Measurements from ENCODE around the gene FBXL13.
"Not testable (repeated sequence)": the region's sequence is repeated elsewhere in the genome, so short reads cannot be mapped to it uniquely, and the experiment has no call there.

Gene FBXL13

DNA sequence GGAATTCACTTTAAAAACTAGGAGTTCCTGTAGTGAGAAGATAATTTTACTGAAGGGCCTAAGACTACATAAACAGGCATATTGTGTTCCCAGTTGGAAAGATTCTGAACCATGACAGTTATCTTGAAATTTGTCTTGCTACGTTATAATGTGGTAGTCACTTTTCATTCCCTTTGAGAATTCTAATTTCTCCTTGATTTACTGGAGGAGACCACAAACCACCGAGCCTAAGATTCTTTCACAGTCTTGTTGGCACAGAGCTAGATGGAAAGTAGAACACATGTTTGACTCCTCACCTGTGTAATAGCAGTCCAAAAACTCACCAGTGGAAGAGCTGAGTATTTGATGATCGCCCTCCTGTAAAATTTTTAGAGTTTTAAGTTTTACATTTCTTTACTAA lies 5.2 kb upstream of the FBXL13 start:
- Histone ChIP-seq H3K4me3 (replicated peaks; ENCODE audit: insufficient read depth, low read length) (no peak overlapping the region), H3K27ac (replicated peaks) (no peak overlapping the region), H3K27me3 (ENCODE audit: insufficient read depth, poor library complexity, severe bottlenecking) (no peaks in the 10 kb centered on the region)
- no peak for DNase-seq (ENCODE audit: low read depth in 1 of 2, low spot score in 1 of 2)
- TF ChIP-seq, protein P1, sequence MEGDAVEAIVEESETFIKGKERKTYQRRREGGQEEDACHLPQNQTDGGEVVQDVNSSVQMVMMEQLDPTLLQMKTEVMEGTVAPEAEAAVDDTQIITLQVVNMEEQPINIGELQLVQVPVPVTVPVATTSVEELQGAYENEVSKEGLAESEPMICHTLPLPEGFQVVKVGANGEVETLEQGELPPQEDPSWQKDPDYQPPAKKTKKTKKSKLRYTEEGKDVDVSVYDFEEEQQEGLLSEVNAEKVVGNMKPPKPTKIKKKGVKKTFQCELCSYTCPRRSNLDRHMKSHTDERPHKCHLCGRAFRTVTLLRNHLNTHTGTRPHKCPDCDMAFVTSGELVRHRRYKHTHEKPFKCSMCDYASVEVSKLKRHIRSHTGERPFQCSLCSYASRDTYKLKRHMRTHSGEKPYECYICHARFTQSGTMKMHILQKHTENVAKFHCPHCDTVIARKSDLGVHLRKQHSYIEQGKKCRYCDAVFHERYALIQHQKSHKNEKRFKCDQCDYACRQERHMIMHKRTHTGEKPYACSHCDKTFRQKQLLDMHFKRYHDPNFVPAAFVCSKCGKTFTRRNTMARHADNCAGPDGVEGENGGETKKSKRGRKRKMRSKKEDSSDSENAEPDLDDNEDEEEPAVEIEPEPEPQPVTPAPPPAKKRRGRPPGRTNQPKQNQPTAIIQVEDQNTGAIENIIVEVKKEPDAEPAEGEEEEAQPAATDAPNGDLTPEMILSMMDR (IDR thresholded peaks at IDR 0.05; ENCODE audit: insufficient read depth, low read length): no peak
- no peak for TF ChIP-seq POLR2AphosphoS5 (IDR thresholded peaks at IDR 0.05; ENCODE audit: low read depth)
- TF ChIP-seq SPI1 (IDR thresholded peaks at IDR 0.05; ENCODE audit: borderline replicate concordance, low read depth): no peak
- TF ChIP-seq GABPA (IDR thresholded peaks at IDR 0.05; ENCODE audit: low read depth): no peak
- TF ChIP-seq, protein P2, sequence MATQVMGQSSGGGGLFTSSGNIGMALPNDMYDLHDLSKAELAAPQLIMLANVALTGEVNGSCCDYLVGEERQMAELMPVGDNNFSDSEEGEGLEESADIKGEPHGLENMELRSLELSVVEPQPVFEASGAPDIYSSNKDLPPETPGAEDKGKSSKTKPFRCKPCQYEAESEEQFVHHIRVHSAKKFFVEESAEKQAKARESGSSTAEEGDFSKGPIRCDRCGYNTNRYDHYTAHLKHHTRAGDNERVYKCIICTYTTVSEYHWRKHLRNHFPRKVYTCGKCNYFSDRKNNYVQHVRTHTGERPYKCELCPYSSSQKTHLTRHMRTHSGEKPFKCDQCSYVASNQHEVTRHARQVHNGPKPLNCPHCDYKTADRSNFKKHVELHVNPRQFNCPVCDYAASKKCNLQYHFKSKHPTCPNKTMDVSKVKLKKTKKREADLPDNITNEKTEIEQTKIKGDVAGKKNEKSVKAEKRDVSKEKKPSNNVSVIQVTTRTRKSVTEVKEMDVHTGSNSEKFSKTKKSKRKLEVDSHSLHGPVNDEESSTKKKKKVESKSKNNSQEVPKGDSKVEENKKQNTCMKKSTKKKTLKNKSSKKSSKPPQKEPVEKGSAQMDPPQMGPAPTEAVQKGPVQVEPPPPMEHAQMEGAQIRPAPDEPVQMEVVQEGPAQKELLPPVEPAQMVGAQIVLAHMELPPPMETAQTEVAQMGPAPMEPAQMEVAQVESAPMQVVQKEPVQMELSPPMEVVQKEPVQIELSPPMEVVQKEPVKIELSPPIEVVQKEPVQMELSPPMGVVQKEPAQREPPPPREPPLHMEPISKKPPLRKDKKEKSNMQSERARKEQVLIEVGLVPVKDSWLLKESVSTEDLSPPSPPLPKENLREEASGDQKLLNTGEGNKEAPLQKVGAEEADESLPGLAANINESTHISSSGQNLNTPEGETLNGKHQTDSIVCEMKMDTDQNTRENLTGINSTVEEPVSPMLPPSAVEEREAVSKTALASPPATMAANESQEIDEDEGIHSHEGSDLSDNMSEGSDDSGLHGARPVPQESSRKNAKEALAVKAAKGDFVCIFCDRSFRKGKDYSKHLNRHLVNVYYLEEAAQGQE (IDR thresholded peaks at IDR 0.05; ENCODE audit: insufficient replicate concordance, low read depth): no peak

DNA sequence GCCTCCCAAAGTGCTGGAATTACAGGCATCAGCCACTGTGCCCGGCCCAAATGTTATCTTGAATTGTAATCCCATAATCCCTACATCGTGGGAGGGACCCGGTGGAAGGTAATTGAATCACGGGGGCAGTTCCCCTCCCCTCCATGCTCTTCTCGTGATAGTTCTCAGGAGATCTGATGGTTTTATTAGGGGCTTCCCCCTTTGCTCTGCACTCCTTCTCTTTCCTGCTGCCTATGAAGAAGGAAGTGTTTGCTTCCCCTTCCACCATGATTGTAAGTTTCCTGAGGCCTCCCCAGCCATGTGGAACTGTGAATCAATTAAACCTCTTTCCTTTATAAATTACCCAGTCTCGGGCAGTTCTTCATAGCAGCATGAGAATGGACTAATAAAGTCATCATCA lies 3.6 kb upstream of the FBXL13 start:
- H3K4me3 ChIP-seq (replicated peaks; ENCODE audit: insufficient read depth, low read length); H3K27me3 ChIP-seq (ENCODE audit: insufficient read depth, poor library complexity, severe bottlenecking); H3K27ac ChIP-seq (replicated peaks): not testable (repeated sequence)
- peak; percentile 56; the same call in 1 of the 2 replicates for TF ChIP-seq SPI1 (IDR thresholded peaks at IDR 0.05; ENCODE audit: borderline replicate concordance, low read depth)
- peak in 1 of 2 experiments; percentile 32 for DNase-seq (ENCODE audit: low read depth in 1 of 2, low spot score in 1 of 2)

DNA sequence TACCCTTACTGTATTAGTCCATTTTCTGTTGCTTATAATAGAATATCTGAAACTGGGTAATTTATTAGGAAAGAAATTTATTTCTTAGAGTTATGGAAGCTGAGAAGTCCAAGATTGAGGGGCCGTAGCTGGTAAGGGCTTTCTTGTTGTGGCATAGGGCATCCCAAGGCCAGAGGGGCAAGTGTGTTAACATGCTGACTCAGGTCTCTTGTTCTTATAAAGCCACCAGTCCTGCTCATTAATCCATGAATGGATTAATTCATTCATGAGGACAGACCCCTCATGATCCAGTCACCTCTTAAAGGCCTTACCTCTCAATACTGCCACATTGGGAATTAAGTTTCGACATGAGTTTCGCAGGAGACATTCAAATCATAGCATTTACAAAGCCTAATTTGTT lies 2.7 kb upstream of the FBXL13 start:
- H3K4me3 ChIP-seq (replicated peaks; ENCODE audit: insufficient read depth, low read length): no peak overlapping the region
- no peak overlapping the region for H3K27ac ChIP-seq (replicated peaks)
- H3K27me3 ChIP-seq (ENCODE audit: insufficient read depth, poor library complexity, severe bottlenecking): no peaks in the 10 kb centered on the region
- DNase-seq (ENCODE audit: low read depth in 1 of 2, low spot score in 1 of 2): no peak
- TF ChIP-seq, protein P1 (IDR thresholded peaks at IDR 0.05; ENCODE audit: insufficient read depth, low read length): no peak
- no peak for TF ChIP-seq GABPA (IDR thresholded peaks at IDR 0.05; ENCODE audit: low read depth)
- TF ChIP-seq, protein P2 (IDR thresholded peaks at IDR 0.05; ENCODE audit: insufficient replicate concordance, low read depth): no peak
- TF ChIP-seq SPI1 (IDR thresholded peaks at IDR 0.05; ENCODE audit: borderline replicate concordance, low read depth): no peak
- no peak for TF ChIP-seq POLR2AphosphoS5 (IDR thresholded peaks at IDR 0.05; ENCODE audit: low read depth)

DNA sequence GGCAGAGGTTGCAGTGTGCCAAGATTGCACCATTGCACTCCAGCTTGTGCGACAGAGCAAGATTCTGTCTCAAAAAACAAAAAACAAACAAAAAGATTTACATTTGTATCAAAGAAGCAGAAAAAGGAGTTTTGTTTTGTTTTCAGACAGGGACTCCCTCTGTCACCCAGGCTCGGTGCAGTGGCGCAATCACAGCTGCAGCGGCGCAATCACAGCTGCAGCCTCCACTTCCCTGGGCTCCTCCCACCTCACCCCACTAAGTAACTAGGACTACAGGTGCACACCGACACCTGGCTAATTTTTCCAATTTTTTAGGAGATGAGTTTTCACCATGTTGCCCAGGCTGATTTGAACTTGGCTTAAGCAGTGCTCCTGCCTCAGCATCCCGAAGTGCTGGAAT lies 2.2 kb upstream of the FBXL13 start:
- peak in 1 of 2 experiments; percentile 72 for DNase-seq (ENCODE audit: low read depth in 1 of 2, low spot score in 1 of 2)
- H3K27ac ChIP-seq (replicated peaks): no peak overlapping the region
- H3K4me3 ChIP-seq (replicated peaks; ENCODE audit: insufficient read depth, low read length): no peak overlapping the region
- H3K27me3 ChIP-seq (ENCODE audit: insufficient read depth, poor library complexity, severe bottlenecking): no peaks in the 10 kb centered on the region
- TF ChIP-seq, protein P1 (IDR thresholded peaks at IDR 0.05; ENCODE audit: insufficient read depth, low read length): no peak
- TF ChIP-seq, protein P2 (IDR thresholded peaks at IDR 0.05; ENCODE audit: insufficient replicate concordance, low read depth): no peak
- TF ChIP-seq POLR2AphosphoS5 (IDR thresholded peaks at IDR 0.05; ENCODE audit: low read depth): peak; percentile 68
- TF ChIP-seq GABPA (IDR thresholded peaks at IDR 0.05; ENCODE audit: low read depth): no peak
- 0 out of 2 replicates have a peak, but pooled peaks have one; percentile 14 for TF ChIP-seq SPI1 (IDR thresholded peaks at IDR 0.05; ENCODE audit: borderline replicate concordance, low read depth)
